Stimulated activated CD8-positive, alpha-beta memory T cell treated with anti-CD3 and anti-CD28 coated beads, Interleukin-7, amount 100 ng/mL, for 24 hours (primary cell): ENCODE results near the gene ATPAF1.
"Not testable (repeated sequence)": the region's sequence is repeated elsewhere in the genome, so short reads cannot be mapped to it uniquely, and the experiment has no call there.

Experiments used
- DNase-seq: peaks from one replicate; pipeline ENCODE4 v3.0.0-alpha.2; 2020; ENCODE audit warnings: low read depth

Gene ATPAF1

DNA sequence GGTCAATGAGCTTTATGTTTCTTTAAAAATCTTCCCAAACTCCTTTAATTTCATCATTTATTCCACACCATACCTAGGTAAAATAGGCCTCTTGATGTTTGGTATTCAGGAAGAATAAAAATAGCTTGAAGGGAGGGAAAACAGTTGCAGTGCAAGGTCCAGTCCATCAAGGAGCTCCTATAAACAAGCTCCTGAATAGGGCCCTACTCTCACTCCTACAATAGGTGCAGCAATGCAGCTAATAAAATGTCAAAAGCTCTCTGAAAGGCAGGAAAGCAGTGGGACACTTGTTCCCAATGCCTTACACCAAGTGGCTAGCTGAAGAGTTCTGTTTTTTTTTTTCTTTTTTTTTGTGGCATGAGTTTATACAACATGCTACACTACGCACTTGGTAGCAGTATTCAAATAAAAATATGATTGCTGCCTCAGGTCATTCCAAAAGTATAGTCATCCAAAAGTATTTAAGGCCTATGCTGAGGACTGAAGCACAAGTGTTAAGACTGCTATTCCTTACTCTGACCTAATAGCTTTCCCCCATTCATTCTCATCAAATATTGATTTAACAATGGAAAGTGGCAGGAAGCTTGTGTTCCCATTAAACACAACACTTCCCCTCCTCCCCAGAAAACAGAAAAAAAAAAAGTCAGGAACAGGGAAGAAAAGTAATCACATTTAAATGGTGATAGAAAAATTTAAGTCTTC lies 13.3 kb upstream of the ATPAF1 start:
- no peak for DNase-seq

DNA sequence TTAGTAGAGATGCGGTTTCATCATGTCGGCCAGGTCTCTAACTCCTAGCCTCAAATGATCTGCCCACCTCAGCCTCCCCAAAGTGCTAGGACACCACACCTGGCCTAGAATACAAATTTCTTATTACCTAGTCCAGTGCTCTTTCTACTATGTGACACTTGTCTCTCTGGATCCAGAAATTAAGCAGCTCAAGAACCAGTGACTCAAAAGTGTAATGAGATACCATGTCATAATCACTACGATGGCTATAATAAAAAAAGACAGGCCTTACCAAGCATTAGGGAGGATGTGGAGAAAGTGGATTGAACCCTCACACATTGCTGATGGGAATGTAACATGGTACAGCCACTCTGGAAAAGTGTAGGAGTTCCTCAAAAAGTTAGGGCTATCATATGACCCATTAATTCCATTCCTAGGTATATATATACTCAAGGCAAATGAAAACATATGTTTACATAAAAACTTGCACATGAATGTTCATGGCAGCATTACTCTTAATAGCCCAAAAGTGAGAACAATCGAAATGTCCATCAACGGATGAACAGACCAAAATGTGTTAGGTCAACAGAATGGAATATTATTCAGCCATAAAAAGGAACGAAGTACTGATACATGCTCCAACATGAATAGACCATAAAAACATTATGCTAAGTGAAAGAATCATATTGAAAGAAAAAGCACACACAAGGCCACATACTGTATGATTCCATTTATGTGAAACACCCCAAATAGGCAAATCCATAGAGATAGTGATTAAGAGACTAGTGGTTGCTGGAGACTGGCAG lies 11.8 kb upstream of the ATPAF1 start:
- DNase-seq: no peak

DNA sequence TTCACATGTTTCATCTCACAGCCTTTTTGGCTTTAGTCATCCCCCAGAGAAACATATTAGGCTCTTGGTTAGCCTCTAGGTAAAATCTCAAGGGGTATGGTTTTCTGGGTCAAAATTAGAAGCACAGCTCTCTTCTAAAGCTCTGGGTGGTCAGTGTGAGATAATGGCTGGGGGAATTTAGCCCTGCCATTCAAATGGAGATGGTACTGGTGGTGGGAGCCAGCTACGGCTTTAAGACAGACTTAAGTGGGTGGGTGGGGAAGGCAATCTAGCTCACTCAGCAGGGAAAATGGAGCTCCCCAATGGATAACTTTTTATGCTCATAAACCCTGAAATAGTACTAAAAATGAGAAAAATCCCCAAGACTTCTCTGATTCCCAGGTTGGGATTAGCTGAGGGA lies 9.2 kb upstream of the ATPAF1 start:
- no peak for DNase-seq

DNA sequence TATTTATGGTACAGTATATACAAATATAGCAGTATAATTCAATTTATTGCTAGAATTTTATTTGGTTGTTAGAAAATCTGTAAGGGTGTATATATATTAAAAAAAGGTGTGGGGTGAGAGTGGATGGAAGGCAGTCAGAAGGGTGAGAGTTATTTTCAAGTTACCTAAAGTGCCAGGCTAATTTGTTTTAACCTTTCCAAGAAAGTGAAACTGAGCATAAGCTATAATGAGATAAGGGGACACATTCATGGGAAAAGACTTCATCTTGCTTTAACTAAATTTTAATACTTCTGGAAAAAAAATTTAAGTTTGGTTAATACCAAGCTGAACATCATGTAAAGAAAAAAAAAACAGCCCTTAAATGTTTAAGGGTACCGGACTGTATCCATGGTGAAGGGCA lies 8.4 kb upstream of the ATPAF1 start:
- no peak for DNase-seq

DNA sequence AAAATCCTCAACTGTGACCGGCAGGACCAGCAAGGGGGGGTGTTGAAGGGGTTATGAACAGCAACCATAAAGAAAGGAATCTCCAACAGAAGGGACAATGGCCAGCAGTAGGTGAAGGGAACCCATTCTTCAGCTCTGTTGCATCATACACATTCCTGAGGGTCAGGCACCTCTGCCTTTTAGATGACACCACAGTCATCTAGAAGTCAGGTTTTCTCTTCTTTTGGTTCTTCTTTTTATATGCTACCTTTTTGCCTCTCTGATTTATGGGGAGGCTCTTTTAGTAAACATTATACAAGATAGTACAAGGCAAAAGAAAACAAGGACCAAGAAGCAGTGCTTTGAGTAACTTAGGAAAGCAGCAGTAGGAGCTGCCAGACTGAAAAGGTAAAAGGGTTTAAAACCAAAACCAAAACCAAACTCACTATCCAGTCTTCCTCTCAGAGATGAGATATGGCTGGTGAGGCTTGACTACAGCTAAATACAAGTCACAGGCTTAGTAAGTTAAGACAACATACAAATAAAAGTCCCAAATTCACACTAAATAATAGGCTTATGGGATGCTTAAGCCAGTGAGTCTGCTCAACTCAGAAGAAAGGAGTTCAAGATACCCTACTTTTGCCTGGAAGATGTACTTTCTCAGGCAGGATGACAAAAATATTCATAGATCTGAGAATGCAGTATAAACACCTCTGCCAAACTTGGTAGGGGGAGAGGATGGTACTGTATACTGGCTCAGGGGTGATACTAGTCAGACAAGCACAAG lies 7.6 kb upstream of the ATPAF1 start:
- DNase-seq: no peak

DNA sequence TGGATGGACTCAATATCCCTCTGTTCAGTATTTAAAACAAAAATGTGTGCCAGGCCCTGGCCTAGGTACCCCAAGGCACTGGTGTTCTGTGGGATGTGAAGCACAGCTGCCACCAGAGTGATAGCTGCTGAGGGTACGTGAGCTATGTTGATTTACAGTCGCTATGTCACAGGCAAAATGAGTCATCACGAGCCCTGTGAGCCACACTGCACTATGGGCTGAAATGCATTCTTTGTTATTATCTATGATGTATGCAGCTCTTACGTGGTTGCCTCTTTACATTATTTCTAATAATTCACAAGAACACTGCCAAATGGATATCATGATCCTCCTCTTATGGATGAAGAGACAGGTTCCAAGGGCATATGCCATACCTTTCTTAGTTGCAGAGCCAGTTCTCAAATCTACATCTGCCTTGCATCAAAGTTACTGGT lies 5.6 kb upstream of the ATPAF1 start:
- no peak for DNase-seq

DNA sequence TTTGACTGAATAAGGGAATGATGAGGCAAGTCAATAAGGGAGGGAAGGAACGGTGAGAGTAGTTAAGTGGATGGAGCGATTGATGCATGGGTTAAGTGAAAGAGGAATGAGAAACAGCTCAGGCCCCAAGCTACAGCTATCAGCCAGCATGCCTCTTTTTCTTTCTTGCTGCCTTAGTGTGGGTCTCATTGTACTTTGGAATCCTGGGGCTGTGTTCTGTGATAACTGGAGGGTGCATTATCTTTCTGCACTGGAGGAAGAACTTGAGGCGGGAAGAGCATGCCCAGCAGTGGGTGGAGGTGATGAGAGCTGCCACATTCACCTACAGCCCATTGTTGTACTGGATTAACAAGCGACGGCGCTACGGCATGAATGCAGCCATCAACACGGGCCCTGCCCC lies 4.5 kb upstream of the ATPAF1 start:
- DNase-seq: no peak

DNA sequence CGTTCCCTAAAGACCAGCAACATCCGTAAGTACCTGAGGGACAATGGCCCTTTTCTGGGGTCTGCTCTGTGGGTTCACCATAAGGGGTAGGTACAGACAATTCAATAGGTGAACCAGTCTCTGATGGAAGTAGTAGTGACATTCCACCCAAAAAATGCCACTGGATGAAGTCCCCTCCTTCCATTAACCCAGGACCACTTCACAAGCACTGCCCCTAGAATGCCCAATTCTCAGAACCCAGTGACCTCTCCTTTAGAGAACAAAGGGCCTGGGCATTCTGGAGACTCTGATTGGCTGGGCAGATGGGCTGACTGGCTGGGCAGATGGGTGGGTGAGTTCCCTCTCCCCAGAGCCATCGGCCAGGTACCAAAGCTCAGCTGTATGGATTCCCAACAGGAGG lies 3.4 kb upstream of the ATPAF1 start, which contains the start of gene TEX38:
Gene TEX38, plus strand, starts transcription at position 301 of the 400 bp plus-strand sequence. Its CDS starts 81 bp downstream, at position 382.
- DNase-seq: no peak

DNA sequence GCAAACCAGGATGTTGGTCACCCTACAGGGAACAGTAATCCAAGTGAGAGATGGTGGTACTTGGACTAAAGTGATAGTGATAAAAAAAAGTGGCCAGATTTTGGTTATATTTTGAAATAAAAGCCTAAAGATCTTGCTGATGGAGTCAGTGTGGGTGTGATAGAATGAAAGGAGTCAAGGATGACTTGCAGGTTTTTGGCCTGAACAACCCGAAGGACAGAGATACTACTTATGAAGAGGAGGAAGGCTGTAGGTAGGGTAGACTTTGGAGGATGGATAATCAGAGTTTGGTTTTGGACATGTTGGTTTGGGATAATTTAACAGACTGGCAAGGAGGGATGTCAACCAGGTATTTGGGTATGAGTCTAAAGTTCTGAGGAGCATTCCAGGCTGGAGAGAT lies 2.0 kb upstream of the ATPAF1 start:
- no peak for DNase-seq

DNA sequence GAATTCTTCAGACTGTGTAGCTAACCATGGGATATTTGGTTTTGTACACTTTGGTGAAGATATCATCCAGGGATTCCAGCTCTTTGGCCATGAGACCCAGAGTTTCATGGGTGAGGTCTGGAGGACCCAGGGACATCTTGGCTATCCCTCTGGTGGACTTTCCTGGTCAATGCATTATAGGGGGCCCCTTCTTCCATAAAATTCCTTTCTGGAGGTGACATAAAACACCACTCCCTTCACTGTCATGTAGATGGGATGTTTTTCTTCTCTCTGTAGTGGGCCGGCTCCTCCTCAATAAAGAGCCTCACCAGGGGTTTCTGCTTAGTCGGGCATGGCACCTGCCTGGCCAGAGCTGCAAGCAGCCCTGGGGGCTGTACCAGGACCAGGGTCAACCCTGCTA lies 2.2 kb downstream of the ATPAF1 start:
- no peak for DNase-seq

DNA sequence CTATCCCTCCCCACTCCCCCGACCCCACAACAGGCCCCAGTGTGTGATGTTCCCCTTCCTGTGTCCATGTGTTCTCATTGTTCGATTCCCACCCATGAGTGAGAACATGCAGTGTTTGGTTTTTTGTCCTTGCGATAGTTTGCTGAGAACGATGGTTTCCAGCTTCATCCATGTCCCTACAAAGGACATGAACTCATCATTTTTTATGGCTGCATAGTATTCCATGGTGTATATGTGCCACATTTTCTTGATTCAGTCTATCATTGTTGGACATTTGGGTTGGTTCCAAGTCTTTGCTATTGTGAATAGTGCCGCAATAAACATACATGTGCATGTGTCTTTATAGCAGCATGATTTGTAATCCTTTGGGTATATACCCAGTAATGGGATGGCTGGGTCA lies 5.2 kb downstream of the ATPAF1 start:
- not testable (repeated sequence) for DNase-seq

DNA sequence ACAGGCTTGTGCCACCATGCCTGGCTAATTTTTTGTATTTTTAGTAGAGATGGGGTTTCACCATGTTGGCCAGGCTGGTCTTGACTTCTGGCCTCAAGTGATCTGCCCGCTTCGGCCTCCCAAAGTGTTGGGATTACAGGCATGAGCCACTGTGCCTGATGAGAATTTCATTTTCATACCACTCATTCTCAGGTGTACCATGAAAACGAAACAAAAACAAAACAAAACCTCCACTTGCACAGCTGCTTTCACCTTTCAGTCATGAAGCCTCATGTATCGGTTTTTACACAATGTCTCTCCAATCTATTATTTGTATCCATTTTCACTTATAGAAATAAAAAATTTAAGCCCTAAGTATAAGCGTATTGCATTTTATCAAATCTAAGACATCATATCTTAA lies 8.0 kb downstream of the ATPAF1 start:
- not testable (repeated sequence) for DNase-seq

DNA sequence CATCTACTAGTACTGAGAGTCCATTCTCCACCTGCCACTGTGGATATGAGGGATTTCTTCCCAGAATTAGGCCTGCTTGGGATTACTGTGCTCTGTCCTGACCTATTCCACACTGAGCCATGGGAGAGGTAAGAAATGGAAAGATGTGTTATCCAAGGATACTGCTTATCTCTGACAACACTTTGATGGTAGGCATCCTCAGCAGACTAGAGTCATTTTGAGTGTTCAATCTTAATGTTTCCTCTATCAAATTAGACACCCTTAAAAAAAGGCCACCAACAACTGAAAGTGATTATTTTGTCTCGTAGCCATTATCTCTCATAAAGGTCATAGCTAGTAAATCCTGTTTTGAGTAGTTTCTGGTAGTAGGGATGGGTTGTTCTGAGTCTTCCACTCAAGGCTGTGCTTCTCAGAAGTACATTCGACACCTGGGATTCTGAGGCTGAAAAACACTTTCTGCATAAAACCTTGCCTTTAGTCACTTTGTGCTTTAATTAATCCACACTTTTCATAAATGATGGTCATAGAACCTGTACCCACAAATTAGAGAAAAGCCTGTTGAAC lies 8.8 kb downstream of the ATPAF1 start:
- no peak for DNase-seq

DNA sequence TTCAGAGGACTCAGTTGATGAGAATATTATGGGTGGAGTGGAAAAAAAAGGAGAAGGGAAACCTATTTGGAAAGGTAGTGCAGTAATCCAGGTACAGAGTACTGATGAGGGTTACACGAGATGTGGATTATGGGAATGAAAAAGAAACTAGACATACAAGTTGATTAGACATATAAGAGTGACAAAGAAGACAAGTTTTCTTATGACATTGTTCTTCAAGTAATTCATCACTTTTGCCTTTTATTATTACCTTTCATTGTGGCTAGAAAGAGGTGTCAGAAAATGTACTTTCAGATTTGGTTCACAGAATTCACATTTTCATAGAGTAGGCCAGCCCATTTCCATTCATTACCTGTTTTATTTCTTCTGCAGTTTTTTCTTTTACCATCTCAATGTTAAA lies 10.4 kb downstream of the ATPAF1 start:
- DNase-seq: no peak

DNA sequence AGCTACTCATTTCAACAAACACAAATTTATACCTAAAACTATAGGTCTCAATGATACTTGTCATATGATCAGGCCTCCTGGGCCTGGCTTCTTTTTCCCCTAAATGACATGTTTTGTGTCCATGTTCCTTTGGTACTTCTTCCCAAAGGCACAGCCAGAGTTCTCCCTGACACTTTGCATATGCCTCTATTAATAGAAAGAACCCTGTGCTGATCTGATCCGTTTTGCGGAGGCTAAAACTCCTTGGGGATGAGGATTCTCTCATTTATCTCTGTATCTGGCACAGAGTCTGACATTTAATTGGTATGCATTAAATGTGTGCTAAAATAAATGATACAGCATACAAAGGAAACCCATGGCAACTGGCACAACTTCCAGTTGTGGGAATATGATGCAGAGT lies 11.5 kb downstream of the ATPAF1 start:
- DNase-seq: no peak

DNA sequence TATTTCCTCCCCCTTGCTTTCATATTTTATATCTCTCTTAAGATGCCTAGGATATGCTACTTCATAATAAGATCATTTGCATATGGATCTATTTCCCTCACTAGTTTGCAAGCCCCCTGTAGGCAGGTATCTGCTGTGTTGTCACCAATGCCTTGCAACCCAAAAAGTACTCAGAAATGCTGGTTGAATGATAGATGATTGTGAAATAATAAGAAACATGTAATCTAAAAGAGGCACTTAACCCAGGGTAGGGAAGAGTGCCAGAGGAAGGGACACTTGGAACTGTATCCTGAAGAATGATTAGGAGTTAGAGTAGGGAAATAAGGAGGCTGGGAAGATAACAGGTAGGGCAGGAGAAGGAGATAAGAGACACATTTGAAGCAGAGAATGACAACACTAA lies 12.3 kb downstream of the ATPAF1 start:
- DNase-seq: no peak

DNA sequence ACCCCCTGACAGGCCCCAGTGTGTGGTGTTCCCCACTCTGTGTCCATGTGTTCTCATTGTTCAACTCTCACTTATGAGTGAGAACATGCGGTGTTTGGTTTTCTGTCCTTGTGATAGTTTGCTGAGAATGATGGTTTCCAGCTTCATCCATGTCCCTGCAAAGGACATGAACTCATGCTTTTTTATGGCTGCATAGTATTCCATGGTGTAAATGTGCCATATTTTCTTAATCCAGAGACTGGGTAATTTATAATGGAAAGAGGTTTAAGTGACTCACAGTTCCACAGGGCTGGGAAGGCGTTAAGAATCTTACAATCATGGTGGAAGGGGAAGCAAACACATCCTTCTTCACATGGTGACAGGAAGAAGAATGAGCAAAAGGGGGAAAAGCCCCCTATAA lies 13.5 kb downstream of the ATPAF1 start:
- DNase-seq: not testable (repeated sequence)

DNA sequence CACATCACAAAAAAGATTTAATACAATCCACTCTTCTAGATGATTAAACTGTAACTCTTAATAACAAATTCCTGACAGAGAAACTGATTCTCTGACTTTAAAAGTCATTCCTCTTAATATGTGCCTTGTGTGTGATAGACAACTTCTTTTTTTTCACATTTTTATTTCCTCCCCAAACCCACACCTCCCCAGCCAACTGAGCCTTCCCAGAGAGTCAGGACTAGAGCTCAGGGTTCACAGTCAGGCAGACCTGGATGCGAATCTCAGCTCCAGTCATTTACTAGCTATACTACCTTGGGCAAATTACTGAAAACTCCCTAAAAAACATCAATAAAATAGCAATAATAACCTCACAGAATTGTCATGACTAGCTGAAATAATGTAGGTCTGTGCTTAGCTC lies 14.2 kb downstream of the ATPAF1 start:
- no peak for DNase-seq

DNA sequence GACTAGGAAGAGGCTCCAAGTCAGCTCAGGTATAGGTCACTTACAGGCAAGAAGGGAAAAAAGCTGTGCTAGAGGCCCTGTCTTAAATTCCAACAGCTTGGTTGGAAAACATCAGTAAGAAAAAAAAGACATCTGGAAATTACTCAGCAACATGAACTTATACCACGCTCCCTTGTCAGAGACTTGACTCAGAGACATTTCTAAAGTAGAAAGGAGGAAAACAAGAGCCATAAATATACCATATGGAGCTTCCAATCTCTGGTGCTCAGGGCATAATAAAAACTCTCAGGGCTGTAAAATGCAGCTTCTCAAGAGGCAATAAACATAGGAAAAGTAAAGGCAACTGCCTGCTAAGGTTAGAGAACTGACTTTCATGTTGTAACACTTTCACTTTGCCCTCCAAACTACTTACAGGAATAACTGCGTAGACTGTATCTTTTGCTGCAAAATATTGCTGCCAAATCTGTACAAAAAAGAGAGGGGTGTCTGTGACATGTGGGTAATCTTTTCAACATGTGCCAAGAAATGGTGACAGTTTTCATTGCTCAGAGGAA lies 14.7 kb downstream of the ATPAF1 start:
- no peak for DNase-seq

DNA sequence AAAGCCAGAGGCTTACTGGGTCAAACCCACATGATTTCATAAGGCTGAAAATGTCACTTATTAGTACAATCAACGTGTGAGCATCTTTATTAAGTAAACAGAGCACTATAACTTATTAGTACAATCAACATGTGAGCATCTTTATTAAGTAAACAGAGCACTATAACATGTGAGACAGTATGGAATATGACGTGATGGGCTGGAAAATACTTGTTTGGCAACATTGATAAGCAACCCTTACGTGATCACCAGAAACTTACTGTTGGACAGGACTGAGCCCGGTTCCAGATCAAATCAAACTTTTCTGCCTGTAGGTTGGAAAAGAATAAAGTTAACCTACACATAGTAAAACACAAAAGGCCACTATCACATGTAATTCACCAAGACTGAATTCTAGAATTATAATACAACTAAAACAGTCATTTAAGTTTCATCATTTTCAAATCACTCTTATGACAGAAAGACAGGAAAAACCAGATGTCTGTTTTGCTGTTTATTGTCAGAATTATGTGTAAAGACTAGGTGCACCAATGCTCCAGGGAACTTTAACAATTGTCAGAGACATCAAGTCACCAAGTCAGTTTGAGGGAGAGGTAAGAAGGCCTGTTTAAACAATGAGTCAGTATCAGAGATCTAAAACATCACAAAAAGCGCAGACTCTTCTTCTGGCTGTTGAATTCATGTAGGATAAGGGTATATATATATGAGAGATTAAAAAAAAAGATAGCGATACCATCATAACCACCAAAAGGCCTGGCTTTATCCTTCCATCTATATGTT lies 15.7 kb downstream of the ATPAF1 start:
- DNase-seq: no peak

DNA sequence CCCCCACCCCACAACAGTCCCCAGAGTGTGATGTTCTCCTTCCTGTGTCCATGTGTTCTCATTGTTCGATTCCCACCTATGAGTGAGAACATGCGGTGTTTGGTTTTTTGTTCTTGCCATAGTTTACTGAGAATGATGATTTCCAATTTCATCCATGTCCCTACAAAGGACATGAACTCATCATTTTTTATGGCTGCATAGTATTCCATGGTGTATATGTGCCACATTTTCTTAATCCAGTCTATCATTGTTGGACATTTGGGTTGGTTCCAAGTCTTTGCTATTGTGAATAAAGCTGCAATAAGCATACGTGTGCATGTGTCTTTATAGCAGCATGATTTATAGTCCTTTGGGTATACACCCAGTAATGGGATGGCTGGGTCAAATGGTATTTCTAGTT lies 17.0 kb downstream of the ATPAF1 start:
- DNase-seq: not testable (repeated sequence)
